Measurements from ENCODE around the gene ATM. TPM values are rescaled to one million over a fixed set of nuclear protein-coding genes. Genes with fewer than 3 reads are reported as not detected.
"Not testable (repeated sequence)": the region's sequence is repeated elsewhere in the genome, so short reads cannot be mapped to it uniquely, and the experiment has no call there.

Gene ATM
- total RNA-seq, 1 donor from 2014 or later = 21.8 TPM

GRCh38 chr11:108289699-108290098, 66.8 kb downstream of the ATM start:
- peak; percentile 73 for ATAC-seq

- ATAC-seq = no peak
These were observed 70.4 kb downstream of the ATM start for GRCh38 chr11:108293229-108293628.

- no peak for ATAC-seq
These were observed 79.4 kb downstream of the ATM start for GRCh38 chr11:108302121-108302785.

GRCh38 chr11:108307751-108308150, 84.9 kb downstream of the ATM start:
- no peak for ATAC-seq

DNA sequence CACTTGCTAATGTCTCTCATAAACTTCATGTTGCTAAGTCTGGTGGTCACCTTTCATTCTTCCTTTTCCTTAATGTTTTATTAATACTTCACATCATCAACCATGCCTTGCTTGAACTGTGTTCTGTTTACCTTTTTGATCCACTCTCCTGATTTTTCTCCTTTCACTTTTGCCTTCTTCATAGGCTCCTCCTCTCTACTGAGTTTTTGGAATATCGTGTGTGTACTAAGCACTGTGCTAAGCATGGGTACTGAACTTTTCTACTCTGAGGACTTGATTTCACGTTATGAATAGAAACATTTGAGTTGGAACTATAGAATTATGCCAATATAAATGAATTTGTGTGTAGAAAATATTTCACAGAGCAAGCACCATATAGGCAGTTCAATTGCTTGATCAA, 90.6 kb downstream of the ATM start:
- no peak for ATAC-seq

GRCh38 chr11:108316061-108316460, 93.2 kb downstream of the ATM start:
- no peak for ATAC-seq

DNA sequence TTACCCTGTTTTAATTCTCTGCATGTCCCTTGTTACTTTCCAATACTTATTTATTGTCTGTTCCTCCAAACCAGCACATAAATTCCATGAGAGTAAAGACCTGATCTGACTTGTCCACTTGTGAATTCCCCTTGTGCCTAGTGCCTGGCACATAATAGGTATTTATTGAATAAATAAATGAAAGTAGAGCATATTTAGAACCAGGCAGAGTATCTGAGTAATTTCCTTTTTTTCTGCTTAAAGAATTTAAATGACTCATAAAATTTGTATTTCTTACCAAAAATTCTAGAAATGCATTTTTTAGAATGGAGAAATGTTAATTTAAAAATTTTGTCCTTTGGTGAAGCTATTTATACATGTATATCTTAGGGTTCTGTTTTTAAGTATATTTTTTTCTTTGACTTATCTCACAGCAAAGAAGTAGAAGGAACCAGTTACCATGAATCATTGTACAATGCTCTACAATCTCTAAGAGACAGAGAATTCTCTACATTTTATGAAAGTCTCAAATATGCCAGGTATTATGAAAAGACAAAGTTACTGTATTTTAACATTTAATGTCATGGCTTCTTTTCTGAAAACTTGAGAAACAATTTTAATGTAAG, 96.8 kb downstream of the ATM start:
- no peak for ATAC-seq

DNA sequence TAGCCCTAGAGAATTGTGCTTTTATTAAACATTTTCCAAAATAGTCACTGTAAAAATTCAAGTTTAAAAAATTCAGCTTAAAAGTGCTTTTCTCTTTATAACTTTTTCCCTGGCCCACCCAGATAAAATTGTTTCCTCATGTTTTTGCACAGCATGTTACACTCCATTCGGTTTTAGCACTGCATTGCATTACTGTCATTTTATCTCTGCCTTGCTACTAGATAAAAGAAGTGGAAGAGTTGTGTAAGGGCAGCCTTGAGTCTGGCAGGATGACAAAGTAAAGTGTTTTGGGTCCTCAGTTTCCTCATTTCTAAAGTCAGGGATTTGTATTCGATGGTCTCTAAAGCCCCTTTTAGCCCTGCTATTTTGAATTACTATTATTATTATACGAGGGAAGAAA, 99.8 kb downstream of the ATM start:
- no peak for ATAC-seq

- no peak for ATAC-seq
These were observed 101.7 kb downstream of the ATM start for GRCh38 chr11:108324587-108324986.

GRCh38 chr11:108333403-108333899, 110.6 kb downstream of the ATM start:
- ATAC-seq = no peak

DNA sequence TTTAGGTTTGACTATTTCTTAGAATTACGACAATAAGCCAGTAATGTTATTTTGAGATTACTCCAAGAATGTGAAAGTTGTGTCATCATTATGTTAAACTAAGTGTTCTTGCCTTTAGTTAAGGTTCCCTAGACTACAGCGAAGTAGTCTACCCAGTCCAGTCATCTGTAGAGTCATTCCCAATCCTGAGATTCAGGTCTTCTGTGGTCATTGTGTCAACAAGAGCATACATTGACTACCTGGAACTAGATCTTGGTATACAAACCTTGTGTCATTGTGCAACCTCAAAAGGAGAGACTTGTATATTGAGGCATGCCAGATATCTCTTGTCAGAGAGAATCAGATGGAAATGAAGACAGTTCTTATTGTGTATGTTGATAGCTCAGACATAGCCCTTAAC, 115.9 kb downstream of the ATM start:
- ATAC-seq = peak; percentile 91

- peak; percentile 94 for ATAC-seq
These were observed 118.1 kb downstream of the ATM start for GRCh38 chr11:108340973-108341372.

GRCh38 chr11:108341654-108342053, 118.8 kb downstream of the ATM start:
- no peak for ATAC-seq

DNA sequence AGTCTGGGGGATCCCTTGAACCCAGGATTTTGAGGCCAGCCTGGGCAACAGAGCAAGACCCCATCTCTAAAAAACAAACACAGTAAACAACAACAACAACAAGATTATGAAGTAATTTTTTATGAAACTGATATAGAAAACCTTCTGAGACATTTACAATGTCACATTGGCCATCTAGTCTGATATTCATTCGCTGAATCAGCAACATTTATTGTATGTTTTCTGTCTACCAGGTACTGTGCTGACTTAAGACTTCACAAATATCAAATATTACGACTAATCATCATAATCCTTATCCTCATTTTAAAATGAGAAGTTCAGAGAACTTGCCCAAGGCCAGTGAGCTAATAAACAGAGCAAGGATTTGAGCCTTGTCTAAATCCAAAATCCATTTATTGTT, 120.8 kb downstream of the ATM start:
- no peak for ATAC-seq

GRCh38 chr11:108345767-108346166, 122.9 kb downstream of the ATM start:
- ATAC-seq = no peak

DNA sequence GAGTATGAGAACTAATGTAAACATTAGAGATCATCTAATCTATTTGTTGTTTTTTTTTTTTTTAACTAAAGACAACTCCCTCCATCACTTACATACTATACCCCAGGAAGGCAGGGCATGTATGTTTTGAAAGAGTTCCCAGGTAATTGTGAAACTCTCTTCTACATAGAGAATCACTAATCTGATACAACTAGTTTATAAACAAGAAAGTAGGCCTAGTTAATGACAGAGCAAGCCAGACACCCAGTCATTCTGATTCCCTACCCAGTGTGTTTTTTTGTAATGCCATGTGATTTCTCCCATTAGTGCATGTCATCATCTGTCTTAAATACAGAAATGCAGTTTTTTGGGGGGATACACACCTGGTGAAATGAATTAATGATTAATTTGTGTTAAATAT, 123.6 kb downstream of the ATM start:
- ATAC-seq = no peak

DNA sequence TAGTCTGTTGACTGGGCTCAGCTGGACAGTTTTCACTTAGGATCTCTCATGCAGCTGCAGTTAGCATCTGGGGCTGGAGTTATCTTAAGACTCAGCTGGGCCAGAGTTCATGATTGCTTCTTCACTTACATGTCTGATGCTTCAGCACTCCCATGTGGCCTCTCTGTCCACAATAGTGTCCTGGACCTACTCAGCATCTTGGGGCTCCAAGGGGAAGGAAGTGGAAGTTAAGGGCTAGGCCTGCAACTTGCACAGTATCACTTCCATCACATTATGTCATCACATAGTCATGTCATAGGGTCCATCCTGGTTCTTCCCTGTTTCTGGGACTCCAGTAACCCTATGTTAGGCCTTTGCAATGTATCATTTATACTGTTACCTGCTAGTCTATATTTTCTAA, 128.6 kb downstream of the ATM start:
- no peak for ATAC-seq

GRCh38 chr11:108364159-108364558, 141.3 kb downstream of the ATM start:
- no peak for ATAC-seq

GRCh38 chr11:108368134-108368533, 145.3 kb downstream of the ATM start:
- ATAC-seq = no peak

DNA sequence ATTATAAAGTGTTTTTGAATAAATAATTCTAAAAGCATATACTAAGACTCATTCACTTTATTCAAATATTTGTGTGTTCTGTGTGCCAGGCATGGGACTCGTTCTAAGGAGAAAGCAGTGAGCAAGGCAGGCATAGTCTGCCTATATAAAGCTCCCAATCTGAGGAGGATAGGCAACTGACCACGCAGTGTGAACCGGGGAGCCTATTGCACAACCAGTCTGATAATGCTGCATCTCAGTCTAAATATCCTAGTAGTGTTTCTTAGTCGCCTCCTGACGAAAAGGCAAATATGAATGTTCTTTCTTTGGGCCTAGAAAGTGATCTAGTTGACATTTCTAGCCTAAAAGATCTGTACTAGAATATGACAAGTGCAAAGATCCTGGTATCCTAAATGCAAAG, 146.2 kb downstream of the ATM start:
- ATAC-seq = no peak

DNA sequence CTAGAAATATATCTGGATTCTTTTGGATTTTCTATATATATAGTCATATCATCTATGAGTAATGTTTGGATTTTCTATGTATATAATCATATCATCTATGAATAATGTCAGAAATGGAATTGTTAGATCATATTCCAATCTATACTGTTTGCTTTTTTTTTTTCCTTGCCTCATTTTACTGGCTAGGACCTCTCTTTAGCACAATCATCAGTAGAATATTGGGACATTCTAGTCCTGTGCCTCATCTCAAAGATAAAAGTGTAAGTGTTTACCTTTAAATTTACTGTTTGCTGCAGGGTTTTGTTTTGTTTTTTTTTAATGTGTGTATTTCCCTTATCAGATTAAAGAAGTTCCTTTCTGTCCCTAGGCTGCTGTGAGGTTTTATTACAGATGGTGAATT, 147.4 kb downstream of the ATM start:
- no peak for ATAC-seq

GRCh38 chr11:108370990-108371389, 148.1 kb downstream of the ATM start:
- no peak for ATAC-seq

GRCh38 chr11:108373505-108373904, 150.6 kb downstream of the ATM start:
- not testable (repeated sequence) for ATAC-seq

DNA sequence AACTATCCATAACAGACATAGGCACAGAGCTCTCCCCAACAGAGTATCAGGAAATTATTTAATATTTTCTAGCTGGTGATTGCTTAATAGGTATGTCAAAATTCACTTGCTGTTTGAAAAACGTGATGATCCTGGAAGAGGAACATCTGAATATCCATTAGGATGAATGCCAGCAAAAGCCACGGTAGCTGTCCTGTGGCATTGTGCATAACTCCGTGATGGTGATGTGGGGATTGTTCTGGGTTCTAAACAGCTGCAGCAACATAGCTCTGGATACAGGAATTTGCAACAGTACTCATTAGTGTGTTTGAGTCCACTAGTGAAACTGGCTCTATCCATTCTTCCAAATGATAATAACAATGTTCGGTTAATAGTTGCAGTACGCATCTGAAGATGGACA, 165.7 kb downstream of the ATM start:
- ATAC-seq = no peak

DNA sequence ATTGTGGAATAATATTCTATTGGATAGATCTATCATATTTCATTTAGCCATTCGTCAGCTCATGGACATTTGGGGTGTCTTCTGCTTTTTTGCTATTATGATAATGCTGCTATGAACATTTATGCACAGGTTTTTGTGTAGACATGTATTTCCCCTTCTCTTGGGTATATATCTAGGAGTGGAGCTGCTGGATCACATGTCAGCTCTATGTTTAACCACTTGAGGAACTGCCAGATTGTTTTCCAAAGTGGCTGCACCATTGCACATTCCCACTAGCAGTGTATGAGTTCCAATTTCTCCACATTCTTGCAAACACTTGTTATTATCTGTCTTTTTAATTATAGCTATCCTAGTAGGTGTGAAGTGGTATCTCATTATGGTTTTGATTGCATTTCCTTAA, 169.5 kb downstream of the ATM start:
- no peak for ATAC-seq
